Measurements from ENCODE around the gene TXNIP.

Gene TXNIP

GRCh38 chr1:145963265-145964019 is 32.9 kb downstream of the TXNIP start:
- DNase-seq, result no peak

- DNase-seq, result peak; percentile 63 to 86
Measured at GRCh38 chr1:145962157-145963102, 33.9 kb downstream of the TXNIP start.

- peak in 1 of 2 donors; percentile 38 for DNase-seq
Measured at GRCh38 chr1:145961425-145962156, 34.8 kb downstream of the TXNIP start.

- DNase-seq, result no peak
Measured at GRCh38 chr1:145961109-145961424, 35.3 kb downstream of the TXNIP start.

- peak; percentile 55 to 69 for DNase-seq
Measured at GRCh38 chr1:145960468-145961108, 35.8 kb downstream of the TXNIP start.

GRCh38 chr1:145959957-145960467 is 36.4 kb downstream of the TXNIP start:
- DNase-seq, result no peak

GRCh38 chr1:145959333-145959732 is 37.0 kb downstream of the TXNIP start:
- DNase-seq, result no peak

GRCh38 chr1:145958734-145959133 is 37.6 kb downstream of the TXNIP start:
- no peak for DNase-seq

- peak; percentile 97 to 99 for DNase-seq
Measured at GRCh38 chr1:145957443-145958319, 38.7 kb downstream of the TXNIP start, which contains the start of gene LIX1L. Gene LIX1L (minus strand): TSS chr1:145958017. CDS start chr1:145957927, 90 bp downstream.

GRCh38 chr1:145956781-145957442 is 39.5 kb downstream of the TXNIP start:
- DNase-seq, result no peak

GRCh38 chr1:145956361-145956760 is 40.0 kb downstream of the TXNIP start:
- no peak for DNase-seq

- DNase-seq, result no peak
Measured at GRCh38 chr1:145955436-145955835, 40.9 kb downstream of the TXNIP start.

GRCh38 chr1:145953861-145954260 is 42.5 kb downstream of the TXNIP start:
- DNase-seq, result no peak

- no peak for DNase-seq
Measured at GRCh38 chr1:145952903-145953302, 43.5 kb downstream of the TXNIP start.

- DNase-seq, result no peak
Measured at GRCh38 chr1:145951526-145951925, 44.9 kb downstream of the TXNIP start.

- DNase-seq, result no peak
Measured at GRCh38 chr1:145949219-145949618, 47.2 kb downstream of the TXNIP start.

GRCh38 chr1:145947551-145947950 is 48.8 kb downstream of the TXNIP start:
- DNase-seq, result no peak

- no peak for DNase-seq
Measured at GRCh38 chr1:145946477-145946986, 49.8 kb downstream of the TXNIP start.

- DNase-seq, result no peak
Measured at GRCh38 chr1:145944532-145944931, 51.8 kb downstream of the TXNIP start.

GRCh38 chr1:145942871-145943270 is 53.5 kb downstream of the TXNIP start:
- DNase-seq, result no peak
